ENCODE data around the gene CNKSR1. TPM values are rescaled to one million over a fixed set of nuclear protein-coding genes. Genes with fewer than 3 reads are reported as not detected.

The CNKSR1 gene
- total RNA-seq, 6 donors from 2014 or later = 20.4 to 98.5 (median 43.1) TPM

- DNase-seq (no peak), ATAC-seq (ENCODE audit: low FRiP score in 2 of 2) (no peak)
- H3K27me3 ChIP-seq = no peaks in the 10 kb centered on the region
- peaks cover 9 to 17% (median 13%) of the 10 kb centered on the region in 4 donors for H3K4me1 ChIP-seq
- TF ChIP-seq POLR2AphosphoS5 (IDR thresholded peaks at IDR 0.05) (no peak), CTCF (IDR thresholded peaks at IDR 0.05) (no peak), POLR2A (IDR thresholded peaks at IDR 0.05) (no peak), EP300 (IDR thresholded peaks at IDR 0.05) (no peak)
- no peaks in the 10 kb centered on the region for H3K9me3 ChIP-seq
- WGBS, 2 donors = 88 to 93% methylated on average over 31 to 34 of the region's 34 CpGs
- peaks cover 0 to 7% (median 0%) of the 10 kb centered on the region in 4 donors for H3K36me3 ChIP-seq
- peak within 1 kb of the TSS in 1 of 4 donors; percentile 89 for H3K27ac ChIP-seq
- H3K4me3 ChIP-seq = peak within 1 kb of the TSS in 3 of 4 donors; percentile 73 to 96 (median 73)
These were observed 5.9 kb upstream of the CNKSR1 start, which contains the start of gene ZNF593OS for GRCh38 chr1:26171084-26172072. Gene ZNF593OS, minus strand, starts transcription at chr1:26171832. Its CDS starts 171 bp downstream, at chr1:26171661.

- DNase-seq (no peak), ATAC-seq (ENCODE audit: low FRiP score in 2 of 2) (no peak)
- no peaks in the 10 kb centered on the region for H3K27me3 ChIP-seq
- no peak overlapping the region for H3K4me3 ChIP-seq
- H3K27ac ChIP-seq = no peak overlapping the region
- H3K36me3 ChIP-seq = peaks cover 0 to 7% (median under 1%) of the 10 kb centered on the region in 4 donors
- peaks cover 7 to 15% (median 11%) of the 10 kb centered on the region in 4 donors for H3K4me1 ChIP-seq
- WGBS, 2 donors = 93 to 95% methylated on average over 8 of the region's 8 CpGs
- no peak for TF ChIP-seq POLR2AphosphoS5 (IDR thresholded peaks at IDR 0.05)
- no peak for TF ChIP-seq EP300 (IDR thresholded peaks at IDR 0.05)
- no peak for TF ChIP-seq CTCF (IDR thresholded peaks at IDR 0.05)
- TF ChIP-seq POLR2A (IDR thresholded peaks at IDR 0.05) = no peak
- H3K9me3 ChIP-seq = no peaks in the 10 kb centered on the region
These were observed 1.9 kb upstream of the CNKSR1 start for GRCh38 chr1:26175346-26175745.

DNA sequence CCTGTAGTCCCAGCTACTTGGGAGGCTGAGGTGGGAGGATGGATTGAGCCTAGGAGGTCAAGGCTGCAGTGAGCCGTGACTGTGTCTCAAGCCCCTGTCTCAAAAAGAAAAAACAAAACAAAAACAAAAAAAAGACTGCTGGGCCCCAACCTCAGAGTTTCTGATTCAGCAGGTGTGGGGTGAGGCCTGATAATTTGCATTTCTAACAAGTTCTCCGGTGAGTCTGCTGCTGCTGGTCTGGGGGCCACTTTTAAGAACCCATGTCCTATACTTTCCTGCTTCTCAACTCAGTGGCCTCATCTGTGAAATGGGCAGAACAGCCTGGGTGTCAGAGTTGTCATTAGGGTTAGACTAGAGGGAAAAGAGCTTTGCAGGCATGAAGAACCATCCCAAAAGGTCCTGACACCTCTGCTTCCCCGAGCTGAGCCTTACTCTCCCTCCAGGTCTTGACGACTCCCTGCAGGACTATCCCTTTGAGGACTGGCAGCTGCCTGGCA lies 2.8 kb downstream of the CNKSR1 start:
- DNase-seq (no peak), ATAC-seq (ENCODE audit: low FRiP score in 2 of 2) (no peak)
- H3K27me3 ChIP-seq = no peaks in the 10 kb centered on the region

More for the DNA sequence above, 2.8 kb downstream of the CNKSR1 start:
- Histone ChIP-seq H3K4me3 (no peak overlapping the region), H3K4me1 (peaks cover 0 to 8% (median 2%) of the 10 kb centered on the region in 4 donors), H3K9me3 (no peaks in the 10 kb centered on the region), H3K27ac (no peak overlapping the region), H3K36me3 (peaks cover 0 to 26% (median 9%) of the 10 kb centered on the region in 4 donors)
- 79% methylated on average over 2 to 4 of the region's 4 CpGs for WGBS, 2 donors
- no peak for TF ChIP-seq POLR2AphosphoS5 (IDR thresholded peaks at IDR 0.05)
- TF ChIP-seq CTCF (IDR thresholded peaks at IDR 0.05) = no peak
- no peak for TF ChIP-seq POLR2A (IDR thresholded peaks at IDR 0.05)
- TF ChIP-seq EP300 (IDR thresholded peaks at IDR 0.05) = no peak
